B cell (primary cell): Measurements from ENCODE around the gene MTHFSD. TPM values are rescaled to one million over a fixed set of nuclear protein-coding genes. Genes with fewer than 3 reads are reported as not detected.

Experiments
- ATAC-seq: fragments of 200-7000 bp; cut with Tn5 transposase; one replicate; pipeline ENCODE4 v1.10.0; 2021; ENCODE audit warnings: low read depth, mild to moderate bottlenecking, moderate number of reproducible peaks, moderate library complexity
- CTCF ChIA-PET: fragments of 350-600 bp; sonication (Branson Sonifier 250); formaldehyde crosslinking; loops from one replicate; lab custom pipeline; 2021; ENCODE audit warnings: antibody characterized with exemption, inconsistent platforms; lab: Charles Lee
- POLR2A ChIA-PET: fragments of 350-600 bp; sonication (Branson Sonifier 250); formaldehyde crosslinking; loops from one replicate; lab custom pipeline; 2021; ENCODE audit warnings: antibody characterized with exemption; lab: Charles Lee
- DNase-seq: peaks from one replicate; pipeline ENCODE4 v3.0.0; 2013
- H2AFZ ChIP-seq: 2 replicates; pipeline ENCODE4 v1.6.1; 2012; ENCODE audit warnings: mild to moderate bottlenecking, low read depth, low read length; ENCODE audit not compliant: insufficient read depth, poor library complexity, severe bottlenecking
- H3K27ac ChIP-seq, 2 donors: 1 replicate in 1 of 2; 2 replicates in 1 of 2; pipeline ENCODE4 v1.5.1; 2012 to 2013; ENCODE audit warnings: low read length in 2 of 2, mild to moderate bottlenecking in 2 of 2, moderate library complexity in 1 of 2
- H3K27me3 ChIP-seq, 4 experiments: fragments of 200-600 bp in 1 of 4; sonication (generic) in 1 of 4; replicated peaks in 1 of 4; 1 replicate in 2 of 4; 2 replicates in 2 of 4; pipeline versions ENCODE4 v1.6.1 to v1.7.0; 2013 to 2016; ENCODE audit warnings: low read length in 3 of 4, mild to moderate bottlenecking in 2 of 4, mixed read lengths in 1 of 4, moderate library complexity in 1 of 4; ENCODE audit not compliant: insufficient read depth in 4 of 4, control insufficient read depth in 3 of 4; ENCODE audit errors: control extremely low read depth in 1 of 4
- H3K36me3 ChIP-seq, 2 experiments: replicated peaks in 1 of 2; 1 replicate in 1 of 2; 2 replicates in 1 of 2; pipeline versions ENCODE4 v1.6.1 to v1.7.1; 2013; ENCODE audit warnings: low read length in 1 of 2; ENCODE audit not compliant: insufficient read depth in 2 of 2, control insufficient read depth in 1 of 2; ENCODE audit errors: control extremely low read depth in 1 of 2, extremely low read depth in 1 of 2
- H3K4me1 ChIP-seq, 2 donors: fragments of 200-600 bp in 1 of 2; sonication (generic) in 1 of 2; 1 replicate in 1 of 2; 2 replicates in 1 of 2; pipeline versions ENCODE4 v1.5.1 to v1.6.1; 2013 to 2017; ENCODE audit warnings: low read length in 2 of 2; ENCODE audit not compliant: control insufficient read depth in 2 of 2, insufficient read depth in 2 of 2
- H3K4me2 ChIP-seq: replicated peaks from 2 replicates; pipeline ENCODE3; 2012; ENCODE audit warnings: mild to moderate bottlenecking, low read depth, low read length; ENCODE audit not compliant: poor library complexity, severe bottlenecking
- H3K4me3 ChIP-seq, 5 experiments: fragments of 200-600 bp in 1 of 5; sonication (generic) in 1 of 5; 1 replicate in 3 of 5; 2 replicates in 2 of 5; pipeline versions ENCODE4 v1.5.1 to v1.7.0; 2011 to 2016; ENCODE audit warnings: low read length in 4 of 5, mild to moderate bottlenecking in 4 of 5, low read depth in 2 of 5, control low read depth in 1 of 5, moderate library complexity in 1 of 5; ENCODE audit not compliant: insufficient read depth in 1 of 5; ENCODE audit errors: control extremely low read depth in 1 of 5, extremely low read depth in 1 of 5
- H3K79me2 ChIP-seq: fragments of 200-600 bp; sonication (generic); one replicate; pipeline ENCODE4 v1.6.0; 2016; ENCODE audit warnings: low read length; ENCODE audit not compliant: control insufficient read depth, insufficient read depth
- H3K9ac ChIP-seq: fragments of 200-600 bp; sonication (generic); 2 replicates; pipeline ENCODE4 v1.6.1; 2017; ENCODE audit warnings: mild to moderate bottlenecking, low read length, moderate library complexity
- H3K9me3 ChIP-seq, 3 donors: one replicate each; pipeline versions ENCODE4 v1.6.1 to v1.7.1; 2013; ENCODE audit warnings: low read length in 2 of 3; ENCODE audit not compliant: control insufficient read depth in 2 of 3, insufficient read depth in 1 of 3; ENCODE audit errors: control extremely low read depth in 1 of 3
- H4K20me1 ChIP-seq: 2 replicates; pipeline ENCODE4 v1.6.0; 2012; ENCODE audit warnings: mild to moderate bottlenecking, low read length; ENCODE audit not compliant: insufficient read depth, control insufficient read depth, poor library complexity, severe bottlenecking
- H3K27ac Mint-ChIP-seq: one replicate; pipeline ENCODE4 v1.8.0; 2021; ENCODE audit warnings: mixed read lengths
- H3K27me3 Mint-ChIP-seq: one replicate; pipeline ENCODE4 v1.8.0; 2021; ENCODE audit warnings: mixed read lengths
- H3K4me1 Mint-ChIP-seq: one replicate; pipeline ENCODE4 v1.8.0; 2021; ENCODE audit warnings: mixed read lengths
- H3K4me3 Mint-ChIP-seq: one replicate; pipeline ENCODE4 v1.8.0; 2021; ENCODE audit warnings: mixed read lengths
- H3K9me3 Mint-ChIP-seq: one replicate; pipeline ENCODE4 v1.8.0; 2022; ENCODE audit warnings: mixed read lengths; ENCODE audit not compliant: insufficient read depth
- CTCF ChIP-seq: fragments of 200-600 bp; IDR thresholded peaks from one replicate; pipeline ENCODE4 v1.8.0; 2022; ENCODE audit warnings: antibody characterized with exemption, mild to moderate bottlenecking
- EZH2 ChIP-seq: IDR thresholded peaks from 2 replicates; pipeline ENCODE4 v1.6.1; 2012; ENCODE audit warnings: borderline replicate concordance, low read depth, mild to moderate bottlenecking, moderate library complexity, low read length; ENCODE audit not compliant: insufficient read depth, poor library complexity, severe bottlenecking
- WGBS: methylation state at CpG from one replicate; pipeline ENCODE4 v1.1.5; 2013; ENCODE audit warnings: missing lambda C conversion rate; ENCODE audit not compliant: insufficient coverage; 5-methylcytosine and 5-hydroxymethylcytosine counted together
- intact Hi-C: fragments of 100-400 bp; cut with micrococcal nuclease; formaldehyde crosslinking; loops from one replicate; pipeline ENCODE4 v1.10.0; 2022
- polyA plus RNA-seq: library from polyadenylated mRNA; depleted of rRNA; stranded (reverse); fragments of >200 nt; gene quantifications from 2 replicates; pipeline ENCODE4 v1.2.3, GENCODE V29; 2012
- total RNA-seq, 2 donors: library from RNA; stranded (reverse); fragments of 120-200 nt in 1 of 2; gene quantifications; 1 replicate in 1 of 2; 2 replicates in 1 of 2; pipeline versions ENCODE4 v1.2.3 to v1.2.4, GENCODE V29; 2013 to 2022

The MTHFSD gene
- total and polyA plus RNA-seq, 2 donors (not counting 1 experiment from before 2014, with no cell fraction given): 21.5 to 42.0 TPM

GRCh38 chr16:86494039-86494564 lies 60.9 kb downstream of the MTHFSD start:
- Histone ChIP-seq H3K27me3 (peaks cover 0 to 75% (median 40%) of the 10 kb centered on the region in 4 experiments), H3K79me2 (no peaks in the 10 kb centered on the region), H3K4me1 (peaks cover 0 to 5% of the 10 kb centered on the region in 2 donors), H3K36me3 (no peaks in the 10 kb centered on the region), H3K4me3 (no peak overlapping the region), H3K4me2 (no peak overlapping the region), H3K27ac (no peak overlapping the region), H2AFZ (no peak overlapping the region), H3K9ac (no peak overlapping the region), H4K20me1 (no peaks in the 10 kb centered on the region), H3K9me3 (peaks cover 0 to 22% (median 0%) of the 10 kb centered on the region in 3 donors)
- no peak overlapping the region for H3K4me3 Mint-ChIP-seq
- no peaks in the 10 kb centered on the region for H3K9me3 Mint-ChIP-seq
- 6% methylated on average over 20 of the region's 22 CpGs for WGBS
- ATAC-seq (no peak), DNase-seq (peak; percentile 16)
- peaks cover 65% of the 10 kb centered on the region for H3K27me3 Mint-ChIP-seq
- CTCF ChIA-PET: interaction anchor here (0.6 kb wide), 1 partner anchor 527 kb away, joined by 3 read pairs; no protein-coding TSS in a partner anchor
- TF ChIP-seq EZH2 (no peak), CTCF (no peak)
- intact Hi-C loops: no loop called here
- H3K27ac Mint-ChIP-seq: no peak overlapping the region
- POLR2A ChIA-PET: no interaction called here
- no peaks in the 10 kb centered on the region for H3K4me1 Mint-ChIP-seq

GRCh38 chr16:86492961-86493629 lies 61.9 kb downstream of the MTHFSD start:
- Mint-ChIP-seq H3K4me1 (no peaks in the 10 kb centered on the region), H3K27me3 (peaks cover 67% of the 10 kb centered on the region), H3K27ac (no peak overlapping the region)

More at GRCh38 chr16:86492961-86493629, 61.9 kb downstream of the MTHFSD start:
- 28% methylated on average over 7 of the region's 9 CpGs for WGBS
- H3K9ac ChIP-seq: no peak overlapping the region
- H3K4me1 ChIP-seq: peaks cover 0 to 5% of the 10 kb centered on the region in 2 donors
- no peak overlapping the region for H2AFZ ChIP-seq
- TF ChIP-seq CTCF (no peak), EZH2 (no peak)
- no peak overlapping the region for H3K4me3 ChIP-seq
- no peaks in the 10 kb centered on the region for H3K36me3 ChIP-seq
- no peak overlapping the region for H3K4me2 ChIP-seq
- peaks cover 0 to 14% (median 0%) of the 10 kb centered on the region in 3 donors for H3K9me3 ChIP-seq
- intact Hi-C loops: no loop called here
- H3K27ac ChIP-seq: no peak overlapping the region
- no peak overlapping the region for H3K4me3 Mint-ChIP-seq
- ChIA-PET CTCF (interaction anchor here (0.9 to 1.0 kb wide), 2 partner anchors 27 to 72 kb away, joined by 3 read pairs; no protein-coding TSS in a partner anchor), POLR2A (no interaction called here)
- peaks cover 0 to 65% (median 37%) of the 10 kb centered on the region in 4 experiments for H3K27me3 ChIP-seq
- no peaks in the 10 kb centered on the region for H3K79me2 ChIP-seq
- H4K20me1 ChIP-seq: no peaks in the 10 kb centered on the region
- DNase-seq (no peak), ATAC-seq (no peak)
- H3K9me3 Mint-ChIP-seq: no peaks in the 10 kb centered on the region
